ENCODE results near the gene DBX2. TPM values are rescaled to one million over a fixed set of nuclear protein-coding genes. Genes with fewer than 3 reads are reported as not detected.
"Not testable (repeated sequence)": the region's sequence is repeated elsewhere in the genome, so short reads cannot be mapped to it uniquely, and the experiment has no call there.

Gene DBX2
- 0.14 TPM for total RNA-seq
- long read RNA-seq = 0 reads

- no peak for DNase-seq
- Histone ChIP-seq H3K4me3 (peak within 1 kb of the TSS; percentile 63), H3K27ac (replicated peaks) (no peak within 1 kb of the TSS), H3K4me1 (peaks cover 19% of the 10 kb centered on the region), H3K27me3 (ENCODE audit: low read depth) (peaks cover 69% of the 10 kb centered on the region), H3K9me3 (replicated peaks) (no peaks in the 10 kb centered on the region), H3K36me3 (no peaks in the 10 kb centered on the region)
- no peak for TF ChIP-seq CTCF (IDR thresholded peaks at IDR 0.05; ENCODE audit: borderline replicate concordance)
- intact Hi-C loops (cut with micrococcal nuclease) = no loop called here
These were observed at the start of gene DBX2 for GRCh38 chr12:45050751-45051571. Gene DBX2, minus strand, starts transcription at chr12:45051099. Its CDS starts 172 bp downstream, at chr12:45050927.

GRCh38 chr12:45098766-45099165 is 47.9 kb upstream of the DBX2 start:
- Histone ChIP-seq H3K27ac (replicated peaks) (no peak overlapping the region), H3K9me3 (replicated peaks) (no peaks in the 10 kb centered on the region), H3K27me3 (ENCODE audit: low read depth) (peaks cover 19% of the 10 kb centered on the region), H3K4me1 (no peaks in the 10 kb centered on the region), H3K4me3 (no peak overlapping the region), H3K36me3 (no peaks in the 10 kb centered on the region)
- no peak for TF ChIP-seq CTCF (IDR thresholded peaks at IDR 0.05; ENCODE audit: borderline replicate concordance)
- no peak for DNase-seq
- intact Hi-C loops (cut with micrococcal nuclease) = no loop called here

- peaks cover 18% of the 10 kb centered on the region for H3K27me3 ChIP-seq (ENCODE audit: low read depth)
- H3K4me1 ChIP-seq; H3K36me3 ChIP-seq; H3K27ac ChIP-seq (replicated peaks); DNase-seq; intact Hi-C loops (cut with micrococcal nuclease); H3K9me3 ChIP-seq (replicated peaks); H3K4me3 ChIP-seq: not testable (repeated sequence)
These were observed 44.5 kb upstream of the DBX2 start for GRCh38 chr12:45095417-45095816.

GRCh38 chr12:45093051-45093450 is 42.2 kb upstream of the DBX2 start:
- intact Hi-C loops (cut with micrococcal nuclease) = no loop called here
- no peak for DNase-seq
- Histone ChIP-seq H3K9me3 (replicated peaks) (no peaks in the 10 kb centered on the region), H3K4me1 (no peaks in the 10 kb centered on the region), H3K36me3 (no peaks in the 10 kb centered on the region), H3K27me3 (ENCODE audit: low read depth) (peaks cover 18% of the 10 kb centered on the region), H3K4me3 (no peak overlapping the region), H3K27ac (replicated peaks) (no peak overlapping the region)
- no peak for TF ChIP-seq CTCF (IDR thresholded peaks at IDR 0.05; ENCODE audit: borderline replicate concordance)

GRCh38 chr12:45089411-45090075 is 38.6 kb upstream of the DBX2 start:
- H3K9me3 ChIP-seq (replicated peaks) = peaks cover 12% of the 10 kb centered on the region
- peak overlapping the region; percentile 18 for H3K27ac ChIP-seq (replicated peaks)
- intact Hi-C loops (cut with micrococcal nuclease) = no loop called here
- DNase-seq = no peak
- H3K4me1 ChIP-seq = no peaks in the 10 kb centered on the region
- H3K4me3 ChIP-seq = no peak overlapping the region
- no peak for TF ChIP-seq CTCF (IDR thresholded peaks at IDR 0.05; ENCODE audit: borderline replicate concordance)
- peaks cover 12% of the 10 kb centered on the region for H3K27me3 ChIP-seq (ENCODE audit: low read depth)
- H3K36me3 ChIP-seq = no peaks in the 10 kb centered on the region

- no peaks in the 10 kb centered on the region for H3K4me1 ChIP-seq
- peaks cover 5% of the 10 kb centered on the region for H3K27me3 ChIP-seq (ENCODE audit: low read depth)
- no peak for DNase-seq
- intact Hi-C loops (cut with micrococcal nuclease) = no loop called here
- H3K27ac ChIP-seq (replicated peaks) = no peak overlapping the region
- no peak for TF ChIP-seq CTCF (IDR thresholded peaks at IDR 0.05; ENCODE audit: borderline replicate concordance)
- no peaks in the 10 kb centered on the region for H3K36me3 ChIP-seq
- H3K4me3 ChIP-seq = no peak overlapping the region
- H3K9me3 ChIP-seq (replicated peaks) = peaks cover 12% of the 10 kb centered on the region
These were observed 37.7 kb upstream of the DBX2 start for GRCh38 chr12:45088608-45089007.

- H3K9me3 ChIP-seq (replicated peaks) = peaks cover 12% of the 10 kb centered on the region
- H3K36me3 ChIP-seq; intact Hi-C loops (cut with micrococcal nuclease); DNase-seq; H3K27ac ChIP-seq (replicated peaks); H3K4me1 ChIP-seq; H3K4me3 ChIP-seq; H3K27me3 ChIP-seq (ENCODE audit: low read depth): not testable (repeated sequence)
These were observed 33.3 kb upstream of the DBX2 start for GRCh38 chr12:45084248-45084647.
